Erythroblast (primary cell): ENCODE results near the gene AIFM2.

Experiments
- GATA1 ChIP-seq: IDR thresholded peaks from 2 replicates; pipeline ENCODE4 v1.6.1; 2011; ENCODE audit warnings: low read depth, mild to moderate bottlenecking, control low read depth, low read length, moderate library complexity
- POLR2A ChIP-seq: IDR thresholded peaks from 2 replicates; pipeline ENCODE4 v1.6.1; 2011; ENCODE audit warnings: mild to moderate bottlenecking, low read length

GRCh38 chr10:70162892-70163201 lies 30.2 kb upstream of the AIFM2 start:
- TF ChIP-seq POLR2A (no peak), GATA1 (no peak)
